ENCODE data around the gene JAKMIP1. TPM values are rescaled to one million over a fixed set of nuclear protein-coding genes. Genes with fewer than 3 reads are reported as not detected.
"Not testable (repeated sequence)": the region's sequence is repeated elsewhere in the genome, so short reads cannot be mapped to it uniquely, and the experiment has no call there.

Gene JAKMIP1
- total RNA-seq, 2 donors from 2014 or later = 0.10 to 0.21 TPM

GRCh38 chr4:5993876-5994811, 206.2 kb downstream of the JAKMIP1 start:
- intact Hi-C loops (cut with DNase I) = no loop called here
- no peak for DNase-seq
- ATAC-seq = no peak

- intact Hi-C loops (cut with DNase I); ATAC-seq: not testable (repeated sequence)
Measured at GRCh38 chr4:5993346-5993745, 207.0 kb downstream of the JAKMIP1 start.

GRCh38 chr4:5992828-5993321, 207.5 kb downstream of the JAKMIP1 start:
- ATAC-seq = no peak
- DNase-seq = no peak
- intact Hi-C loops (cut with DNase I) = no loop called here

More at GRCh38 chr4:5993346-5993745, 207.0 kb downstream of the JAKMIP1 start:
- not testable (repeated sequence) for DNase-seq

GRCh38 chr4:5992171-5992827, 208.1 kb downstream of the JAKMIP1 start:
- ATAC-seq = no peak
- no peak for DNase-seq
- intact Hi-C loops (cut with DNase I) = no loop called here

GRCh38 chr4:5991405-5991804, 208.9 kb downstream of the JAKMIP1 start:
- no peak for ATAC-seq
- DNase-seq = no peak
- intact Hi-C loops (cut with DNase I) = no loop called here

- intact Hi-C loops (cut with DNase I) = no loop called here
- DNase-seq (no peak), ATAC-seq (no peak)
Measured at GRCh38 chr4:5990446-5991160, 209.7 kb downstream of the JAKMIP1 start.

GRCh38 chr4:5989236-5990225, 210.8 kb downstream of the JAKMIP1 start:
- intact Hi-C loops (cut with DNase I) = no loop called here
- DNase-seq (no peak), ATAC-seq (no peak)

- ATAC-seq = no peak
- DNase-seq = no peak
- intact Hi-C loops (cut with DNase I) = no loop called here
Measured at GRCh38 chr4:5988086-5988845, 212.1 kb downstream of the JAKMIP1 start.

- intact Hi-C loops (cut with DNase I) = no loop called here
- DNase-seq (no peak), ATAC-seq (no peak)
Measured at GRCh38 chr4:5984843-5985242, 215.5 kb downstream of the JAKMIP1 start.

GRCh38 chr4:5982156-5982973, 218.0 kb downstream of the JAKMIP1 start:
- intact Hi-C loops (cut with DNase I) = no loop called here
- DNase-seq = no peak
- ATAC-seq = no peak

- intact Hi-C loops (cut with DNase I) = no loop called here
- no peak for DNase-seq
- ATAC-seq = no peak
Measured at GRCh38 chr4:5980436-5981155, 219.8 kb downstream of the JAKMIP1 start.

- ATAC-seq = no peak
- intact Hi-C loops (cut with DNase I) = no loop called here
- no peak for DNase-seq
Measured at GRCh38 chr4:5979981-5980380, 220.4 kb downstream of the JAKMIP1 start.

- intact Hi-C loops (cut with DNase I) = no loop called here
- no peak for ATAC-seq
- no peak for DNase-seq
Measured at GRCh38 chr4:5976921-5977320, 223.4 kb downstream of the JAKMIP1 start.

- no peak for ATAC-seq
- intact Hi-C loops (cut with DNase I) = no loop called here
- no peak for DNase-seq
Measured at GRCh38 chr4:5976431-5976830, 223.9 kb downstream of the JAKMIP1 start.

All from left cardiac atrium (tissue), 4 donors.